ENCODE results near the gene ZNF675. TPM values are rescaled to one million over a fixed set of nuclear protein-coding genes. Genes with fewer than 3 reads are reported as not detected.
A peak's percentile ranks its signal among the peaks of the same experiment; 100 is the strongest.
"Not testable (repeated sequence)": the region's sequence is repeated elsewhere in the genome, so short reads cannot be mapped to it uniquely, and the experiment has no call there.

ZNF675 gene
- polyA plus RNA-seq (2013, experiment 1 of 2; ENCODE audit: insufficient read length) = 3.4 TPM
- polyA plus RNA-seq (2013, experiment 2 of 2; ENCODE audit: insufficient read length) = 3.5 TPM

DNA sequence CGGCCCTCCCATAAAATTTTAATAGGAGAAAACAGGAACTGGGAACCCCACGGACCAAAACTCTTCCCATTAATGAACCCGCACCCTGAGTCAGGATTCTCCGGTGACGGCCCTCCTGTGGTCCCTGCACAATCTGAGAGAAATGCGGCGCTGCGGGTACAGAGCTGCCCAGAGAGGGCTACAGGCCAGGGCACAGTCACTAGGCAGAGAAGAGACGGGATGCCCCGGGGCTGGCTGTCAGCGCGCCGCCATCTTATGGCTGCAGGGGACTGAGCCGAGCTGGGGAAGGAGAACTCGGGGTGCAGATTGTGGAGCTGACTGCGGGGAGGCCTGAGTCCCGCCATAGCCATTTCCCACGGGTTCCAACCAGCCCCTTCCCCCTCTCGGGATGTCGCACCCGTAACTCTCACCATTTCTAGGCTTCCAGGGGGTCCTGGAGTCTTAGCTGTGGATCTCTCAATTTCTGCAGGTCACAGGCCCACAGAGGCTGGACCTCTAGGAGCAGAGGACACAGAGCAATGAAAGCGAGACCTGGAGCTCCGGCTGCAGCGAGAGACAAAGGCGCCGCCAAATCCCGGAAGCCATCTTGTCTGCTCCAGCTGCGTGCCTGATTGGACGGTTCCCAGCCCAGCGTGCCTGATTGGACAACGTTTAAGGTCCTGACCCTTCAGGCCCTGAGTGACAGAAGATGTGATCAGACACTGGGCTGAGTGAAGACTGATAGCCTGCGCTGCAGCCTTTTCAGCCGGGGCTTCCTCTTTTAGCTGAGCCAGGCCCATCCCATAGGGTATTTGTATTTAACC is at the start of gene ZNF675:
TSS of gene ZNF675 (minus strand) at position 592 of the 803 bp plus-strand sequence. CDS start at position 413, 179 bp downstream.
- DNase-seq = peak; percentile 94

DNA sequence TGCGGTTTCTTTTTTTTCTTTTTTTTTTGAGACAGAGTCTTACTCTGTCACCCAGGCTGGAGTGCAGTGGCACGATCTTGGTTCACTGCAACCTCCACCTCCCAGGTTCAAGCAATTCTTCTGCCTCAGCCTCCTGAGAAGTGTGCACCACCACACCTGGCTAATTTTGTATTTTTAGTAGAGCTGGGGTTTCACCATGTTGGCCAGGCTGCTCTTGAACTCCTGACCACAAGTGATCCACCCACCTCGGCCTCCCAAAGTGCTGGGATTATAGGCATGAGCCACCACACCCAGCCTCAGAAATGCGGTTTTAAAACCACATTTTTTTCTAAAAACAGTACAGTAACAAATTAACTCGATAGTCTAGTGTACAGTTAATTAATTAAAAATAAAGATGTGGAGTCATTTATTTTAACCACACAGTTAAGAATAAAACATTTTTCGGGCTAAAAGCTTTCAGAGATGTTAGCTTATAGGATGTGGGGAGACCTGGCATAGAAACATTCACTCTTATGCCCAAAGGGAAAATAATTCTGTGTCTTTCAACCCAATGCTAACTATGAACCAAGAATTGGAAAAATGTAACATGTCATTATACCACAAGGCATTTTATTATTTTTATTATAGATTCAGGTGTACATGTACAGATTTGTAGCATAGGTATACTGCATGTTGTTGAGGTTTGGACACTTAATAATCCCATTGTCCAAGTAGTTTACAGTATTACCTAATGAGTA is 43.9 kb upstream of the ZNF675 start:
- not testable (repeated sequence) for DNase-seq

- not testable (repeated sequence) for DNase-seq
Observed at GRCh38 chr19:23724161-23724560, 37.1 kb upstream of the ZNF675 start.

DNA sequence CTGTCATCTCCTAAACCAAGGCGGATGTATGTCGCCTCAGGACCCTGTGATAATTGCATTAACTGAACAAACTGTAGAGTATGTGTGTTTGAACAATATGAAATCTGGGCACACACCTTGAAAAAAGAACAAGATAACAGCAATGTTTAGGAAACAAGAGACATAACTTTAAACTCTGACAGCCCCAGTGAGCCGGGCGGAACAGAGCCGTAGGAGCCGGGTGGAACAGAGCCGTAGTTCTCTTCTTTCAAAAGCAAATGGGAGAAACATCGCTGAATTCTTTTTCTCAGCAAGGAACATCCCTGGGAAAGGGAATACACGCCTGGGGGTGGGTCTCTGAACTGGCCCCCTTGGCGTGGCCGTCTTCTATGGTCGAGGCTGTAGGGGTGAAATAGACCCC is 31.8 kb upstream of the ZNF675 start:
- DNase-seq = no peak

GRCh38 chr19:23716792-23717191 is 29.8 kb upstream of the ZNF675 start:
- no peak for DNase-seq

DNA sequence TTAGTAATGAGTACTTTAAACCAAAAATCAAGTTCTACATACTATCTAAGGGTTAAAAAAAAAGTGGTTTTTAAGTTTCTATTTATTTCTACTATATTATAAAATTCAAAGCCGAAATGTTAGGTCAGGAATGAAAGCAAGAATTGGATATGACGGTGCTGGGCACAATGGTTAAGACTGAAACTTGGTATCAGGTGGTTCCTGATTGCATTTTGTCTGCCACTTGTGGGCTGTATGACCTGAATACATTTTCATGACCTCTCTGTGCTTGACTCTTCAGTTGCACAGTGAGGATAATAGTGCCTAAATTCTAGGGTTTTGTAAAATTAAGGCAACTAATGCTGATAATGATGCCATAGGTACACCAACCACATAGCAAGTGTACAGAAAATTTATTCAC is 22.3 kb upstream of the ZNF675 start:
- no peak for DNase-seq

GRCh38 chr19:23706657-23707056 is 19.6 kb upstream of the ZNF675 start:
- DNase-seq = no peak

DNA sequence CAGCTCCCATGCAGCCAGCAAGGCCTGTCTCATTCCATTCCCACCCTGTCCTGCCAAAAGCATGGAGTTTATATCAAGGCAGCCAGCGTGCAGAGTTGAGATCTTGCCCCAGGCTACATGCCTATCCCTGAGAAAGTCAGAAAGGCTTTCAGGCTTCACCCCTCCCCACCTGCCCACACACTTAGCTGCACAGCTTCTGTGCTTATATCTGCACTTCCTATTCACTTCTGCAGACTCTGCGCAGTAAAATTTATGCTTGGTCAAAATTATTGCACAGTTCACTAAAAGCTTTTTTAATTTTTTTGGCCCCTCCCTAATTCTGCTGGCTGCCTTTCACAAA is 12.5 kb upstream of the ZNF675 start:
- no peak for DNase-seq

DNA sequence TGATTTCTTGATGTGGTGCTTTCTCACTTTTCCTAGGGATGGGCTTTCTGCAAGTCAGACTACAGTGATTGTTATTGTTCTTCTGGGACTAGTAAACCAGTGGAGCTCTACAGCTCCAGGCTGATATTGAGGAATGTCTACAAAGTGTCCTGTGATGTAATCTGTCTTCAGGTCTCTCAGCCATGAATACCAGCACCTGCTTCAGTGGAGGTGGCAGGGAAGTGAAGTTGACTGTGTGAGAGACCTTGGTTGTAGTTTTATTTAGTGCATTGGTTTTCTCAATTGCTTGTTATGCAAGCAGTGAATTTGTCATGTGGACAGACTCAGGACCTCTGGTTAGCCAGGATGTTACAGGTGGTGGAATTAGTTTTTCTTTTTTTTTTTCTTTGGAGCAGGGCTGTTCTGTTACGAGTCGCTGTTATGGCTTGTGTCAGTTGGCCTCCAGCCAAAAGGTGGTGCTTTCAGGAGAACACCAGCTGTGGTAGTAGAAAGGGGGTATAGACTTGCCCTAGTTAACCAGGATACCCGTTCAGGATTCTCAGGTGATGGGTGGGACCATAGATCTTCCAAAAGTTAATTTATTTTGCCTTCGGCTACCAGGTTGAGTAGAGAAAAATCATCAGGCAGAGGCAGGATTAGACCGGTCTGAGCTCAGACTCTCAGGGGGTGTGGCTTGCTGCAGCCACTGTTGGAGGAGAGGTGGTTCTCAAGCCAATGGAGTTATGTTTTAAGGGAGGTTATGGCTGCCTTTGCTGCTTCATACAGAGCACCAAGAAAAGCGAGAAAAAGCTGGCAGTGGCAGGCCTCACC is 11.9 kb upstream of the ZNF675 start:
- DNase-seq = no peak

GRCh38 chr19:23692937-23693336 is 5.9 kb upstream of the ZNF675 start:
- not testable (repeated sequence) for DNase-seq

DNA sequence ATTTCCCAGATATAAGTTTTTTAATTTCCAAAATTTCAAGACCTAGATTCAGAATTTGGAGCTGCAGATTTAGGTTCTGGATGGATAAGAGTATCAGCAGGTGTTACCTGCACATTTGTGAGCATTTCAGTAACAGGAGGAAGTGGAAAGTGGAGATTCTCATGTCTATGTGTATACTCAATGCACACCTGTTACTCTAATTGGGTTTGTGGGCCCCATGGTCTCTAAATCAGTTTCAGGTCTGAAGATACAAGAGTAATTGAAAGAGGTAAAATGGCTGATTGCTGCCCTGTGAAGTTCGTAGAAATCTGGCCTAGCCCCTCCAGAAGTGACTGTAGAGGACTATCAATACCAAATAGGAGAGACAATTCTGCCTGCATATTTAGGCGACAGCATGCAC is 13.9 kb downstream of the ZNF675 start:
- no peak for DNase-seq

- DNase-seq = not testable (repeated sequence)
Observed at GRCh38 chr19:23668606-23669005, 18.4 kb downstream of the ZNF675 start.

- no peak for DNase-seq
Observed at GRCh38 chr19:23665651-23666410, 21.2 kb downstream of the ZNF675 start.

DNA sequence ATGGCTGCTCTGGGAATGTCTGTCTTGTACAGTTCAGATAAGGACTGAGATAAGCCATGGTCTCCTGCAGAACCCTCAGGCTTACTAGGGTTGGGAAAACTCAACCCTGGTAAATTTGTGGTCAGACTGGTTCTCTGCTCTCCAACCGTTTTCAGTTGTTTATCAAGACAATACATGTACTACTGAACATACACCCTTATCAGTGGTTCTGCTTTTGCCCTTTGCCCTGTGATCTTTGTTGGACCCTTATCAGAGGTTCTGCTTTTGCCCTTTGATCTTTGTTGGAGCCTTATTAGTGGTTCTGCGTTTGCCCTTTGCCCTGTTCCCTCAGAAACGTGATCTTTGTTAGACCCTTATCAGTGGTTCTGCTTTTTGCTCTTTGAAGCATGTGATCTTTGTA is 37.2 kb downstream of the ZNF675 start:
- DNase-seq = not testable (repeated sequence)

All from fibroblast of skin of abdomen (primary cell).